GM21825 (cell line): Measurements from ENCODE around the gene CNTNAP2.

Experiments used
- ATAC-seq: cut with Tn5 transposase; IDR thresholded peaks from one replicate; pipeline ENCODE4 v1.9.1; 2021; ENCODE audit warnings: mild to moderate bottlenecking, moderate library complexity; ENCODE audit not compliant: unreplicated experiment

The CNTNAP2 gene

DNA sequence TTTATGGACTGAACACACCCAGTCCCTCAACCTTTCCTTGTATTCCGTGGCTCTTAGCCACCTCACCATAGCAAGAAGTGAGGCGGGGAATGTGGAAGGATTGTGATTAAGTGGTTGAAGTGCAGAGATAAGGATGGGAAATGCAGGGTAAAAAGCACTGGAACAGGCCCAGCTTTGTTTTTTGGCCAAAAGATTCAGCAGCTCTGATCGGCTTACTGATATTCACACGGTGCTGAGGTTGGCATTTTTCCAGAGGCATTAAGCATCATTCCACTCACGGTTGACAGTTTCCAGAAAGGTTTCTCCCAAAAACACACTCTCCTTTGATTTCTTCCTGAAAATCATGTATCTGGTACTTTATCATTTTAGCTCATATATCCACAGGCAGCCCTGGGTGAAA is 544.2 kb downstream of the CNTNAP2 start:
- no peak for ATAC-seq

GRCh38 chr7:146661435-146661834 is 544.8 kb downstream of the CNTNAP2 start:
- no peak for ATAC-seq

- no peak for ATAC-seq
These were observed 545.3 kb downstream of the CNTNAP2 start for GRCh38 chr7:146661929-146662328.

DNA sequence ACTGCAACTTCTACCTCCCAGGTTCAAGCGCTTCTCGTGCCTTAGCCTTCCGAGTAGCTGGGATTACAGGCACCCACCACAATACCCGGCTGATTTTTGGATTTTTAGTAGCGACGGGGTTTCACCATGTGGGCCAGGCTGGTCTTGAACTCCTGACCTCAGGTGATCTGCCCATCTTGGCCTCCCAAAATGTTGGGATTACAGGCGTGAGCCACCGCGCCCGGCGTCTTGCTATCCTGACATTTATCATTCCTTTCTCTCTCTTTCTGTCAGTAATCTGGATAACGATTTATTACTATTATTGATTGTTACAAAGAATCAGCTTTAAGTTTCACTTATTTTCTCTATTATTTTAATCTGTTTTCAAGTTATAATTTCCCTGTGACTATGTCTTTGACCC is 548.4 kb downstream of the CNTNAP2 start:
- no peak for ATAC-seq

DNA sequence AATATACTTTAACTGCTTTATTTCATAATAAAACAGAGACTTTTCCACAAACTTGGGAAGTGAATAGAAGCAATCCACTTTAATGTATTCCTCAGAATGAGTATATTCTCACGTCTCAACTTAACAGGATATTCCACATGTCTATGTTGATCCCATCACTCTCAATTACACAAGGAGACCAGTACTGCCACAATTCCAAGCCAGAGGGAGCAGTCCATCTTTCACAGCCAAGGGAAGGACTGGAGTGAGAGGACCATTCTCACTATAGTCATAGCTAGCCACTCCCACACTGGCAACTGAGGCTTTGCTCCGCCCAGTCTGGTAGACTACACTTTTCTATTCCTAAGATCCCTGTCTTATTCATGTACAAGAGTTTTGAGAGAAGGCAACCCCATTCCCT is 553.9 kb downstream of the CNTNAP2 start:
- ATAC-seq: no peak

GRCh38 chr7:146681487-146681886 is 564.9 kb downstream of the CNTNAP2 start:
- no peak for ATAC-seq

GRCh38 chr7:146683439-146683838 is 566.8 kb downstream of the CNTNAP2 start:
- ATAC-seq: no peak

GRCh38 chr7:146690987-146691386 is 574.4 kb downstream of the CNTNAP2 start:
- no peak for ATAC-seq

DNA sequence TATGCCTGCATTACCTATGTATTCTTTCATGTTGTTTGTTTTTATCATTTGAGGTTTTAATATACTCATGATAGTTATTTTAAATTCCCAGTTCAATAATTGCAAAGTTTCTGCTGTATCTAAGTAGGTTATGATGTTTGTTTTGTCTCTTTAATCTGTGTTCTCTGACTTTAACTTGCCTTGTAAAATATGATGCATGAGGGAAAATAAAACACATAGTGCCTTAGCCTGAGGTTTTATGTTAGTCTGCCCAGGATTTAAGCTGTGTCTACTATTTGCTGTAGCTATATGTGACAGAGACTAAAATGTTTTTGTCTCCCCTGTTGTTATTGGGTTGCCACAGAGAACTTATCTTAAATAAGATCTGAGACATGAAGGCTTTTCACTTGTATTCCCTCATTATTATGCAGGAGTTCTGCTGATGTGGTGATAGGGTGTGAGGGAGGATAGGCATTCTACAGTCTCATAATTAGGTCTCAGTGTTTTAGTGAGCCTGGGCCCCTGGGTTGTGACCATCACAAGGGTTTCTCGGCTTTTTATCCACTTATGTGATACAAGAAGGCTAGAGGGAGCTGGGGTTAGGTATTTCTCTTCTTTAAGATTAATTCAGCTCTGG is 582.5 kb downstream of the CNTNAP2 start:
- no peak for ATAC-seq

DNA sequence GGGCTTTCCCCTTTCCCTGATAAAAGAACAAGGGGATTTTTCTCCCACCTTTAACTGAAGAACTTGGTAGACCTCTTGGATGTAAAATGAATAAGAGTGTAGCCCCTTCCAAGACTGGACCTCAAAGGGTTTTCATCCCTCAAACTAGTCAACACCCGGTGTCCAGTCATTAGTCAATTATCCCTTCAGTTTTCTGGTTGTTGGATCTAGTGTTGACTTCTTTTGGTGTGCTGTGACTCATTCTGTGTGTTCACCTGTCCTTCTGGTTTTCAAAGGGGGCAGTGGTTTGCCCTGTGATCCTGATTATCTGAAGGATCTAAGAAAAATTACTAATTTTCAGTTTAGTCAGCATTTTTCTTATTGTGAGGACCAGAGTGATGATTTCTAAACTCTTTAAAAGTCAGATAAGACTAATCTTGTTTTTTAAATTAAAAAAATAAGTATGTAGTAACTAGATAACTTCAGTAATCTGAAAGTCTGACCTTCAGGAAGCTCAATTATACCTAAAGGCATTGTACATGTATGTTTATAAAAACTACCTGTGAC is 583.5 kb downstream of the CNTNAP2 start:
- no peak for ATAC-seq

DNA sequence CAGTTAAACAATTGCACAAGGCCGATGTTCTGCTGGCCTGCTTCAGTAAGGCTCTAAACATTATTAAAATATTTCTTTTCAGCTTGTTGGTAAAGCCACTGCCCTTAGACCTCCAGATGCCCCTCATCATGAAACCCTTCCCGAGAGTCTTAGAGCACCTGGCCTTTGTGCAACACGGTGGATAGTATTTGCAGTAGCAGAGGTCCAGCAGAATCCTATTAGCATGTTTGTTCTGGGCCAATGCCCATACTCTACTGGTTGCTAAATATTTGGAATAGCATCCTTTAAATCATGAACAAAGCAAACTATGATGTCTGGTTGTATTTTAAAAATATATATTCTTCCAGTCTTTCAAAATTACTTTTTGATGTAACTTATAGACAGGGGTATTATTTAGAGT is 584.6 kb downstream of the CNTNAP2 start:
- ATAC-seq: no peak

- ATAC-seq: no peak
These were observed 586.3 kb downstream of the CNTNAP2 start for GRCh38 chr7:146702898-146703297.

- ATAC-seq: no peak
These were observed 592.9 kb downstream of the CNTNAP2 start for GRCh38 chr7:146709451-146710027.

GRCh38 chr7:146713205-146713604 is 596.6 kb downstream of the CNTNAP2 start:
- no peak for ATAC-seq

GRCh38 chr7:146713934-146714333 is 597.3 kb downstream of the CNTNAP2 start:
- no peak for ATAC-seq

DNA sequence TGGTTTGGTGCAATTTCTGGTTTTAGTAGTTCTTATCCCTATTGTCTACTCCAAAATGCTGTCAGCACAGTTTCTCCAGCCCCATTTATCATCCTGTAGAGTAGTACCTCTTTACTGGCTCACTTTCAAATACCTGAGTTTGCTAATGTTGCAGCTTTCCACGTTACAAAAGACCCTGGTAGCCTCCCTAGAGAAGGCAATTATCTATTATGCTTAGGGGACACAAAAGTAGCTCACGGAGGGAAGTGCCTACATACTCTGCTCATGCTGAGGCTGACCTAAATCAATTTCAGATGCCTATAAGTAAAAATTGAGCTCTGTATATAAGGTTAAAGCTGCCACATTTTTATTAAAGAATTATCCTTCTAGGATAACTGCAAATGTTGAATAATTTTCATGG is 603.6 kb downstream of the CNTNAP2 start:
- no peak for ATAC-seq

GRCh38 chr7:146722986-146723385 is 606.4 kb downstream of the CNTNAP2 start:
- ATAC-seq: no peak

DNA sequence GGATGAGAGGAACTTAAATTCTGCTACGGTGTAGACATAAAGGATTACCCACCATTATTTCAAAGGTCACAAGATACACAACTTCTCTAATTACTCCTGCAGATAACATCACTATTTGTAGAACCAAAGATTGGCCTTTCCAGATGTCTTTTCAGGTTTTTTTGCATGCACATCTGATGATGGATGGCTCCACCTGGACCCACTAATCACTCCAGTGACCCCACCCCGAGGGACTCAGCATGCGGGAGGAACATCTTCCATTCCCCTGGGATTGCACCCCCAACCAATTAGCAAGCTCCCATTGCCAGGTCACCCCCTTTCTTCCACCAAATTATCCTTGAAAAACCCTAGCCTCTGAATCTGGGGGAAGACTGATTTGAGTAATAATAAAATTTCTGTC is 608.9 kb downstream of the CNTNAP2 start:
- ATAC-seq: no peak

DNA sequence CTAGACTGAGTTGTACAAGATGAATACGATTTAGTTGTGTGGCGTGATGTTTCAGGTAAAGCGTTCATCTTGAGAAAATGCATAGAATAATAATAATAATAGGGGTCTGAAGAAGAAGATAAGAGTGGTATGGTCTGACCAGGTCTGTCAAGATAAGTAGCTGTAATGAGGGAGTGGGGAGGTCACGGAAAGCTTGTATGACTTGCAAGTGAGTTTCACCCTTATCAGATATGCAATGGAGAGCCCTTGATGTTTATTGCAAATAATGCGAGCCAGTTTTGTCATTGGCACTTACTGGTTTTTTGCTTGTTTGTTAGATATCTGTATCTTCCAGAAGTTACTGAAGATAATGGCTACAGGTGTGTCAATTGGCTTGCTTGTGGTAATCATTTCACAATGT is 611.5 kb downstream of the CNTNAP2 start:
- ATAC-seq: no peak

DNA sequence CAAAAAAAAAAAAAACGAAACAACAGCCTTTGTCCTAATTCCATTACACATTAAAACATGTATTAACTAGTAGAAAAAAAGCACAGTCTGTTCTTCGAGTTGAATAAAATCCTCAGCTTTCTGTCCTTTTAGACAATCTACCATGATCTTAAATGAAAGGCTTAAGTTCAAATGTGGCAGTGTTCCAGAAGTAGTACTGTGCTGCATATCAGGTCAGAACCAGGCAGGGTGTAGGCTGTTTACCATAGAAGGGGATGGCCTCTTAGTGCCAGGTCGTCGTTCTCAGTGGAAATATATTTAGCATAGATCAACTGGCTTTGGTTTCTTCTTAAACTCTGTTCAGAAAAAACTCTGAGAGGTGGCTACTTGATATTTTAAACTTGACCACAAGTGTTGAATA is 612.0 kb downstream of the CNTNAP2 start:
- ATAC-seq: no peak

DNA sequence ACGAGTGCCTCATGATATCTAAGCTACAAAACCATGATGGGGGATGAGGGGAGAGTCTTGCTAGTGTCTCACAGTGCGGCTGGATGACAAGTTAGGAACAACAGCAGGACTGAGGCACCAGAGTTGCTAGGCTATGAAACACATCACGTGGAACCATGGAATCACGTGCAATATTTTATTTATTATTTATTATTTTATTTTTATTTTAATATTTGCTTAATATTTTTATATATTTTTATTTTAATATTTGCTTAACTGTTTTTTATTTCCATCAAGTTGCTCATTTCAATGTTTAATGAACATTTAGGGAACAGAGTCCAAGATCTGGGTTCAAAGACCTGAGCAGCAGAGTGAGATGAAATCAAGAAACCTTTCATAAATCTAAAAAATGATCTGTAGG is 614.6 kb downstream of the CNTNAP2 start:
- ATAC-seq: no peak

- no peak for ATAC-seq
These were observed 619.4 kb downstream of the CNTNAP2 start for GRCh38 chr7:146735992-146736391.
